CD4-positive, alpha-beta T cell treated with Interleukin-12 subunit alpha and Interleukin-12 subunit beta, for 1 hour (primary cell): Measurements from ENCODE around the gene HIVEP3.

ENCODE experiments used
- DNase-seq: peaks from one replicate; pipeline ENCODE4 v3.0.0-alpha.2; 2020

Gene HIVEP3

DNA sequence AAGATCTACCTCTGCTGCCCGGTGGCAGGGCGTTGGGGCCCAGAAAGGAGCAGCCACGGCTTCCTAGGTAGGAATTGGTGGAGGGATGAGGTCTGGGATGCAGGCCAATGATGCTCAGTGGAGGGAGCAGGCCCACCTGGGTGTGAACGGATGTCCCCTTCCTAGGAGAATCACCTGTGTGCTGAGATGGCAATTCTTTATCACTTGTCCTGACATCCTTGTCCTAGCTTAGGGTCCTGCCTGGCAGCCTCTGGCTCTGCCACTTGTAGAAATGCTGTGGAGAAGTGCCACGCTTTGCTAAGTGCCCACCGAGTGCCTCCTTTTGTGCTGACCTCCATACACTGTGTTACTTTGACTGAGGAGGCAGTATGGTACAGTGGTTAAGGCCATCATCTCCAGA is 447.1 kb downstream of the HIVEP3 start:
- no peak for DNase-seq

DNA sequence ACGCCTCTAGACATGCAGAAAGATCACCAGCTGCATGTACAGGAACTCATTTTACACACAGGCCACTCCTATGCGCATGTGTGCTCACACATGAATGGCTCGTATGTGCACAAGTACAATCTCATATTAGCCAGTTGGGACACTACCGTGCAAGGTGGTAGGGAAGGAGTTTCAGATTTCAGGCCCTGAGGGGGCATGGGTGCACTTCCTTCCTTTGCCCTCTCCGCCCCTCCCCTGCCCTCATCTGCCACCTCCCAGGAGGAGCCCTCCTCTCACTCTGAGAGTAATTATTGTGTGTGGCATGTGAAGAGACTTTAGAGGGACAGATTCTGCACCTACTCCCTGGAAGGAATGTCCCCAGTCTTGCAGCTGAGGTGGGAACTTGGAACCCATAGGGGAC is 449.0 kb downstream of the HIVEP3 start:
- DNase-seq = no peak

DNA sequence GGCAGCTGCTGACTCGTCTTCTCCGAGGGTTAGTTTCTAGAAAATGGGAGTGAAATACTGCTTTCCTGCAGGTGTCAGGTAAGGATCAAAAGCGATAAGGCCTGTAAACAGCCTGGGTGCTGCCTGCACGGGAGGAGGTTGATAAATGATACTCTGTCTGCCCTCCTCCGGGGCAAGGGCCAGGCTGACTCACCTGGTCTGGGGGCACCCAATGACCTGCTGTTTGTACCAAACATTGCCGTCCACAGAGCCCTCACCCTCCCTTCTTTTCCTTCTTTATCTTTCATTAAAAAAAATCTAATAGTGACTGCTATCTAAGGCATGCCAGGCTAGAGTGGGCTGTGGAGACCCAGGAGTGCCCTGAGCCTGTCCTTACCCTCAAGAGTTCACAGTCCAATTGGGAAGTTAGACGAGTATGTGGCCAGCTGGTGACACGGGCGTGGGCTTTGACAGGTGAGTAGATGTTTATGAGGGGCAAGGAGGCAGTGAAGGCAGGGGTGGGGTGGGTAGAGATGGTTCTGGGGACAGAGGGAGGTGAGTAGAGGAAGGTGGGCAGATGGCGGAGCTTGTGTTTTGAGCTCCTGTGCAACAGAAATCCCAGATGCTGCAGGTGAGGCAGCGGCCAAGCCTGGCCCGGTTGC is 450.5 kb downstream of the HIVEP3 start:
- no peak for DNase-seq

DNA sequence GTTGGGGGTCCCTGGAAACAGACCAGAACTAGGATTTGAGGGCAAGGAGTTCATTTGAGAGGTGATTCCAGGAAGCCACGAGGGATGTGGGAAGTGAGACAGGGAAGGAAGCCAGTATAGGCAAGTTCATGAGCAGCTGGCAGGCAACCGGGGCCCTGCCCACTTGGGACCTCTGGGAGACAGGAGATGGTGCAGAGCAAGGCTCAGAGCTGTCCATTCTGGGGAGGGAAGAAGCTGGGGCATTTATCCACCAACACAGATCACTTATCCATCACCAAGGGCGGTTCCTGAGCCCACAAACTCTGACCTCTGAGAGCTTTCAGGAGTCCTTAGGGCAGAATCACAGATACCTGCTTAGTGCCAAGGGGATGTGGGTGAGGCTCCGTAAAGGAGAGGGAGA is 451.0 kb downstream of the HIVEP3 start:
- no peak for DNase-seq

GRCh38 chr1:41466146-41466545 is 452.6 kb downstream of the HIVEP3 start:
- DNase-seq = no peak

DNA sequence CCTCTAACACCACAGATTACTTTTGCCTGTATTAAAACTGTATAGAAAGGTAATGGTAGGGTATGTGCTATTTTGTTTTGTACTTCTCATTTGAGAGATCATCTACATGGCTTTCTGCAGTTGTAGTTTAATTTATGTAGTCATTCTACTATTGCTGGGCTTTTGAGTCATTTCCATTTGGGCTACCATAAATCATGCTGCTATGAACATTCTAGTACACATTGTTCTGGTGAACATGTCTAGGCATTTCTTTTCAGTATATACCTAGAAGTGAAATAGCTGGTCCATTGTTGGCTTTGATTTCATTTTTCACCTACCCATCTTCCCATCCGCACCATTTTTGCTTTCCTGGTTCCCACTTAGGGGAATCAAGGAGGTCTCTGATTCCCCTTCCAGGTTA is 453.0 kb downstream of the HIVEP3 start:
- no peak for DNase-seq

DNA sequence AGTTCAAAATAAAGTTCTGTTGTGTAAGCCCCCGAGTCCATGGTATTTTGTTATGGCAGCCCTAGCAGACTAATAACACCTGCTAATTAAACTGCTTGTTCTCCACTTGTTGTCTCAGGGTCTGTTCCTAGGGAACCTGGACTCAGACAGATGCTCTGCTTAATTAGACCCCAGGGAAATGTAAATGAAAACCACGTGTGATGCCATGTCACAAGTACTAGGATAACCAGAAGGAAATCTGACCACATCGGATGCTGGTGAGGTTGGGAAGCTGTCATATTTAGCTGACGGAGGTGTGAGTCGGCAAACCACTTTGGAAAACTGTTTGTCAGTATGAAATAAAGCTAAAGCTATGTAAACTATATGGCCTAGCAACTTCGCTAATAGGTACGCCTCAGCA is 453.8 kb downstream of the HIVEP3 start:
- DNase-seq = no peak

DNA sequence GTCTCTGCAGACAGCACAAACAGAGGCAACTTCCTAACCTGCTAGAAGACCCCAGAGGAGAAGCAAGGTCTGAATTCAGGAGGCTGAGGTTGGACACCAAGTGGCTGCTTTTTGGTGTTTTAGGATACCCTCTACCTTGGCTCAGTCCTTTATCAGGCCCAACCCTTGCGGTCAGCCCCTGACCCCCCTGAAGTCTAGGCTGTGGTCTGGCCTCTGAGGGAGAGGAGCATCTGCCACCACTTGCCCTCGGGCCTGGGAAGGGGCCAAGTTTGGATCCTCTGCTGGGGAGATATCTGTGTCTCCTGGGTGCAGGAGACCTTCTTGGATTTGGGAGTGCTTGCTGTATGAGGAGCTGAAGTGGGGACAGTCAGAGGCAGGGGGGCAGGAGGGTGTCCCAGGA is 455.2 kb downstream of the HIVEP3 start:
- DNase-seq = no peak

GRCh38 chr1:41462680-41463004 is 456.1 kb downstream of the HIVEP3 start:
- DNase-seq = no peak

GRCh38 chr1:41461790-41462679 is 456.7 kb downstream of the HIVEP3 start:
- no peak for DNase-seq

DNA sequence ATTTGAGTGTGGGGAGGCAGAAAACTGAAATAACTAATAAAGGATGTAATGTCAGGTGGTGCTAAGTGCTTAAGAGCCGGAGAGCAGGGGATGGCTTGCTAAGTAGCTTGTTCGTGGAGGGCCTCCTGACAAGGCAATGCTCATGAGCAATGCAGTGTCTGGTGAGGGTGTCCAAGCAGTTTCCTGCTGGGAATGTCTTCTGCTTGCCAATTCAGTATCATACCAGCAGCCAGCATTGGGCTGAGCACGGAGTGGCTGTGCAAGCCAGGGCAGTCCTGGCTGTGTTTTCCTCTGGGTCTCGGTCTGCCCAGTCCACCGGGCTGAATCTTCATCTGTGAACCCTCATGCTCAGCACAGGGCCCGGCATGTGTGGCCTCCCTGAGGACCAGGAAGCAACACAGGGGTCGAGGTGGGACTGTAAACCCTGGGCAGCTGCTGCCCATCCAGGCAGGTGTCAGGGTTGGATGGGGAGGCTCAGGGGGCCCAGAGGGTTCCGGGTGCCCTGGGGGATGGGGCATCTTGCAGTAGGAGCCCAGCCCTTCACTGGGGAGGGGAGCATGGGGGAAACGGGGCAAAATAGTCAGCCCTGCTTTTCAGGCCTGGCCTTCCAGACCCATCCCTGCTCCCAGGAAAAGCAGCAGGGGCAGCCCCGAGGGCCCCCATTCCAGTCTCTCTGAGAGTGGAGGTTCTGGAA is 461.7 kb downstream of the HIVEP3 start:
- no peak for DNase-seq
